OCI-LY7 (cell line): Measurements from ENCODE around the gene FAM20B. TPM values are rescaled to one million over a fixed set of nuclear protein-coding genes. Genes with fewer than 3 reads are reported as not detected.

Experiments used
- BruUV-seq: library from RNA; stranded (reverse); fragments of 400-500 nt; replicated peaks from 2 replicates; lab custom pipeline; 2021; lab: Mats Ljungman, UMichigan
- CTCF ChIA-PET: fragments of 300-600 bp; sonication (Branson Sonifier 250); formaldehyde crosslinking; loops from one replicate; lab custom pipeline; 2022; ENCODE audit warnings: antibody characterized with exemption; ENCODE audit not compliant: unreplicated experiment; lab: Charles Lee
- POLR2A ChIA-PET: fragments of 300-600 bp; sonication (Branson Sonifier 250); formaldehyde crosslinking; loops from one replicate; lab custom pipeline; 2022; ENCODE audit warnings: antibody characterized with exemption; lab: Charles Lee
- DNase-seq: peaks from one replicate; pipeline ENCODE4 v3.0.0-alpha.2; 2015; ENCODE audit warnings: low spot score
- H2AFZ ChIP-seq: fragments of 200-600 bp; sonication (generic), shearing (Covaris generic); 2 replicates; pipeline ENCODE4 v1.6.1; 2014; ENCODE audit warnings: mild to moderate bottlenecking, antibody characterized with exemption, low read length, moderate library complexity
- H3K27ac ChIP-seq: fragments of 200-600 bp; sonication (generic); 2 replicates; pipeline ENCODE4 v1.5.1; 2014; ENCODE audit warnings: mixed run types, low read depth, mild to moderate bottlenecking, moderate library complexity, low read length, inconsistent platforms; ENCODE audit not compliant: poor library complexity, severe bottlenecking
- H3K36me3 ChIP-seq: fragments of 200-600 bp; sonication (generic); 2 replicates; pipeline ENCODE4 v1.6.1; 2014; ENCODE audit warnings: mild to moderate bottlenecking, antibody characterized with exemption, low read length, moderate library complexity, mixed read lengths; ENCODE audit not compliant: insufficient read depth
- H3K4me1 ChIP-seq: fragments of 200-600 bp; sonication (generic); 2 replicates; pipeline ENCODE4 v1.5.1; 2014; ENCODE audit warnings: mild to moderate bottlenecking, low read length; ENCODE audit not compliant: insufficient read depth, poor library complexity, severe bottlenecking
- H3K4me2 ChIP-seq: fragments of 200-600 bp; sonication (generic); 2 replicates; pipeline ENCODE4 v1.6.1; 2014; ENCODE audit warnings: mild to moderate bottlenecking, low read length
- H3K4me3 ChIP-seq: fragments of 200-600 bp; sonication (generic); 2 replicates; pipeline ENCODE4 v1.5.1; 2014; ENCODE audit warnings: mild to moderate bottlenecking, low read depth, low read length; ENCODE audit not compliant: poor library complexity, severe bottlenecking
- H3K79me2 ChIP-seq: fragments of 200-600 bp; sonication (generic); 2 replicates; pipeline ENCODE4 v1.6.1; 2016; ENCODE audit warnings: low read depth, mild to moderate bottlenecking, low read length, moderate library complexity, mixed read lengths; ENCODE audit not compliant: insufficient read depth
- H3K9me2 ChIP-seq: fragments of 200-600 bp; sonication (generic); 2 replicates; pipeline ENCODE4 v1.6.1; 2016; ENCODE audit warnings: mild to moderate bottlenecking, low read length, mixed read lengths; ENCODE audit not compliant: insufficient read depth
- H3K9me3 ChIP-seq: fragments of 200-600 bp; sonication (generic); 2 replicates; pipeline ENCODE4 v1.6.1; 2014; ENCODE audit warnings: mild to moderate bottlenecking, mixed run types, low read length, mixed read lengths
- H4K20me1 ChIP-seq: fragments of 200-600 bp; sonication (generic); 2 replicates; pipeline ENCODE4 v1.6.1; 2014; ENCODE audit warnings: mild to moderate bottlenecking, antibody characterized with exemption, low read length, moderate library complexity, mixed read lengths; ENCODE audit not compliant: insufficient read depth
- CTCF ChIP-seq: fragments of 200-600 bp; sonication (generic); conservative IDR thresholded peaks from 2 replicates; pipeline ENCODE4 v1.5.1; 2014; ENCODE audit warnings: mild to moderate bottlenecking, antibody characterized with exemption, low read length, moderate library complexity, mixed read lengths
- EZH2phosphoT487 ChIP-seq: fragments of 200-600 bp; sonication (generic); IDR thresholded peaks from 2 replicates; pipeline ENCODE4 v1.6.1; 2018; ENCODE audit warnings: low read depth, borderline replicate concordance, mild to moderate bottlenecking, mixed run types, antibody characterized with exemption, low read length, moderate library complexity, mixed read lengths
- intact Hi-C: fragments of 100-400 bp; cut with micrococcal nuclease; formaldehyde crosslinking; loops from one replicate; pipeline ENCODE4 v1.10.0; 2022; ENCODE audit not compliant: unreplicated experiment
- total RNA-seq, 2 experiments: library from RNA; depleted of rRNA in 1 of 2; stranded (reverse); fragments of >200 nt in 1 of 2; shearing (Covaris generic) in 1 of 2; gene quantifications; 2 replicates each; pipeline ENCODE4 v1.2.3, GENCODE V29; 2014 to 2022

FAM20B gene
- total RNA-seq, 2 experiments from 2014 or later, result 17.1 to 36.5 TPM

GRCh38 chr1:179055937-179056336 lies 30.2 kb downstream of the FAM20B start:
- H3K4me3 ChIP-seq, result no peak overlapping the region
- H3K27ac ChIP-seq, result no peak overlapping the region
- H2AFZ ChIP-seq, result no peak overlapping the region
- 0 out of 2 replicates have a peak, but pooled peaks cover 7% of the 10 kb centered on the region for H3K9me3 ChIP-seq
- no peaks in the 10 kb centered on the region for H4K20me1 ChIP-seq
- CTCF ChIA-PET, result no interaction called here
- H3K79me2 ChIP-seq, result no peaks in the 10 kb centered on the region
- no peak overlapping the region for H3K4me2 ChIP-seq
- intact Hi-C loops, result no loop called here
- POLR2A ChIA-PET, result interaction anchor here (1.3 kb wide), 1 partner anchor 14 kb away, joined by 3 read pairs; no protein-coding TSS in a partner anchor
- H3K9me2 ChIP-seq, result no peaks in the 10 kb centered on the region
- TF ChIP-seq EZH2phosphoT487 (no peak), CTCF (no peak)
- peaks cover 35% of the 10 kb centered on the region for H3K36me3 ChIP-seq
- no peak for DNase-seq
- H3K4me1 ChIP-seq, result no peaks in the 10 kb centered on the region
- no TSS peak for BruUV-seq

GRCh38 chr1:179058487-179059483 lies 33.1 kb downstream of the FAM20B start:
- no peaks in the 10 kb centered on the region for H3K4me1 ChIP-seq
- DNase-seq, result no peak
- peaks cover 36% of the 10 kb centered on the region for H3K36me3 ChIP-seq
- no peak overlapping the region for H3K4me3 ChIP-seq
- no peak overlapping the region for H3K4me2 ChIP-seq
- H3K79me2 ChIP-seq, result no peaks in the 10 kb centered on the region
- 0 out of 2 replicates have a peak, but pooled peaks cover 7% of the 10 kb centered on the region for H3K9me3 ChIP-seq
- no peak for TF ChIP-seq EZH2phosphoT487
- no peak for TF ChIP-seq CTCF
- H3K9me2 ChIP-seq, result no peaks in the 10 kb centered on the region
- H3K27ac ChIP-seq, result no peak overlapping the region
- ChIA-PET CTCF (no interaction called here), POLR2A (interaction anchor here (0.8 to 1.3 kb wide), 3 partner anchors 15 to 20 kb away, joined by 3 to 4 read pairs (median 4); no protein-coding TSS in a partner anchor)
- no peak overlapping the region for H2AFZ ChIP-seq
- H4K20me1 ChIP-seq, result no peaks in the 10 kb centered on the region
- intact Hi-C loops, result no loop called here
- BruUV-seq, result no TSS peak
